ENCODE measurements around the gene GIT2.

DNA sequence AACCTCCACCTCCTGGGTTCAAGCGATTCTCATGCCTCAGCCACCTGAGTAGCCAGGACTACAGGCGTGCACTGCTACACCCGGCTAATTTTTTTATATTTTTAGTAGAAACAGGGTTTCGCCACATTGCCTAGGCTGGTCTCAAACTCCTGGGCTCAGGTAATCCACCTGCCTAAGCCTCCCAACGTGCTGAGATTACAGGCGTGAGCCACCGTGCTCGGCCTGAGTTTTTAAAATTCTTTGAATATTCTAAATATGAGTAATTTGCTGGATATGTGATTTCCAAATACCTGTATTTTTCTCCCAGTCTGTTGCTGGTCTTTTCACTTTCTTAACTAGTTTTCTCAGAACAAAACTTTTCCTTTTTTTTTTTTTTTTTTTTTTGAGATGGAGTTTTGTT, 27.4 kb downstream of the GIT2 start:
- TF ChIP-seq EP300 (IDR thresholded peaks at IDR 0.05; ENCODE audit: low read depth) (no peak), POLR2A (IDR thresholded peaks at IDR 0.05) (no peak), CTCF (IDR thresholded peaks at IDR 0.05) (no peak), POLR2AphosphoS5 (IDR thresholded peaks at IDR 0.05) (no peak)

Data from transverse colon (tissue), 4 donors.